WTC11 (cell line): ENCODE measurements around the gene CRACR2B. TPM values are rescaled to one million over a fixed set of nuclear protein-coding genes. Genes with fewer than 3 reads are reported as not detected.

Source experiments
- ATAC-seq: fragments of 200-7000 bp; cut with Tn5 transposase; 2 replicates; pipeline ENCODE4 v1.10.0; 2021; ENCODE audit warnings: mild to moderate bottlenecking, moderate library complexity
- CTCF ChIA-PET: fragments of 300-600 bp; sonication (Branson Sonifier 250); formaldehyde crosslinking; loops from one replicate; lab custom pipeline; 2021; ENCODE audit warnings: antibody characterized with exemption; lab: Charles Lee
- POLR2A ChIA-PET: fragments of 350-600 bp; sonication (Branson Sonifier 250); formaldehyde crosslinking; loops from one replicate; lab custom pipeline; 2021; ENCODE audit warnings: antibody characterized with exemption; lab: Charles Lee
- DNase-seq: peaks from one replicate; pipeline ENCODE4 v3.0.0; 2021; ENCODE audit warnings: low spot score
- H3K27ac Mint-ChIP-seq: 2 replicates; pipeline ENCODE4 v1.8.0; 2021; ENCODE audit warnings: mixed read lengths
- H3K27me3 Mint-ChIP-seq: 2 replicates; pipeline ENCODE4 v1.8.0; 2021; ENCODE audit warnings: low read depth, mild to moderate bottlenecking, moderate library complexity, mixed read lengths
- H3K36me3 Mint-ChIP-seq: 2 replicates; pipeline ENCODE4 v1.8.0; 2021; ENCODE audit warnings: mixed read lengths
- H3K4me1 Mint-ChIP-seq: 2 replicates; pipeline ENCODE4 v1.8.0; 2022; ENCODE audit warnings: mixed read lengths
- H3K4me3 Mint-ChIP-seq: 2 replicates; pipeline ENCODE4 v1.8.0; 2021; ENCODE audit warnings: mild to moderate bottlenecking, moderate library complexity, mixed read lengths
- H3K9me3 Mint-ChIP-seq: 2 replicates; pipeline ENCODE4 v1.8.0; 2021; ENCODE audit warnings: mixed read lengths
- ATF1 ChIP-seq: sonication (generic); formaldehyde crosslinking; IDR thresholded peaks from 2 replicates; pipeline ENCODE4 v1.8.1; 2023; ENCODE audit warnings: mild to moderate bottlenecking, moderate library complexity, missing genetic modification reagents
- CTCF ChIP-seq: fragments of 200-600 bp; IDR thresholded peaks from 2 replicates; pipeline ENCODE4 v1.8.0; 2022; ENCODE audit warnings: antibody characterized with exemption
- ELF4 ChIP-seq: sonication (generic); formaldehyde crosslinking; IDR thresholded peaks from 2 replicates; pipeline ENCODE4 v1.8.1; 2022; ENCODE audit warnings: low read depth, mild to moderate bottlenecking, moderate library complexity, missing genetic modification reagents
- EMX1 ChIP-seq: fragments of 250-450 bp; sonication (Bioruptor Pico); IDR thresholded peaks from 2 replicates; pipeline ENCODE4 v1.8.0; 2021; ENCODE audit warnings: mild to moderate bottlenecking
- FOXJ3 ChIP-seq: sonication (generic); formaldehyde crosslinking; IDR thresholded peaks from 2 replicates; pipeline ENCODE4 v1.9.0; 2021; ENCODE audit warnings: missing genetic modification reagents, mild to moderate bottlenecking, borderline replicate concordance
- FOXP4 ChIP-seq: sonication (generic); formaldehyde crosslinking; IDR thresholded peaks from 2 replicates; pipeline ENCODE4 v1.8.0; 2022; ENCODE audit warnings: mild to moderate bottlenecking, missing genetic modification reagents
- HMGA2 ChIP-seq: fragments of 250-450 bp; sonication (Bioruptor Pico); IDR thresholded peaks from 2 replicates; pipeline ENCODE4 v1.4.0; 2021; ENCODE audit warnings: mild to moderate bottlenecking, moderate library complexity
- MXD4 ChIP-seq: fragments of 250-450 bp; sonication (Bioruptor Pico); IDR thresholded peaks from 2 replicates; pipeline ENCODE4 v1.8.0; 2021; ENCODE audit warnings: mild to moderate bottlenecking, moderate library complexity, borderline replicate concordance
- NFYB ChIP-seq: sonication (generic); formaldehyde crosslinking; conservative IDR thresholded peaks from 2 replicates; pipeline ENCODE4 v1.8.0; 2022; ENCODE audit warnings: low read depth, missing genetic modification reagents
- SMAD4 ChIP-seq: sonication (generic); formaldehyde crosslinking; IDR thresholded peaks from 2 replicates; pipeline ENCODE4 v1.8.0; 2022; ENCODE audit warnings: mild to moderate bottlenecking, missing genetic modification reagents
- SP1 ChIP-seq: sonication (generic); formaldehyde crosslinking; conservative IDR thresholded peaks from 2 replicates; pipeline ENCODE4 v1.8.1; 2022; ENCODE audit warnings: missing genetic modification reagents
- ZNF317 ChIP-seq: sonication (generic); formaldehyde crosslinking; IDR thresholded peaks from 2 replicates; pipeline ENCODE4 v1.8.1; 2023; ENCODE audit warnings: low read depth, mild to moderate bottlenecking, moderate library complexity, missing genetic modification reagents, borderline replicate concordance
- ZNF425 ChIP-seq: fragments of 250-450 bp; sonication (Bioruptor Pico); conservative IDR thresholded peaks from 2 replicates; pipeline ENCODE4 v1.9.0; 2021; ENCODE audit warnings: mild to moderate bottlenecking
- total RNA-seq: library from RNA; stranded (reverse); gene quantifications from 3 replicates; pipeline ENCODE4 v1.2.3, GENCODE V29; 2021
- TF ChIP-seq, protein P1 (sequence below): sonication (generic); formaldehyde crosslinking; IDR thresholded peaks from 2 replicates; pipeline ENCODE4 v1.8.1; 2023; ENCODE audit warnings: mild to moderate bottlenecking, missing genetic modification reagents, moderate library complexity
- TF ChIP-seq, protein P2 (sequence below): sonication (generic); formaldehyde crosslinking; conservative IDR thresholded peaks from 2 replicates; pipeline ENCODE4 v1.8.1; 2022; ENCODE audit warnings: mild to moderate bottlenecking, missing genetic modification reagents

The CRACR2B gene
- total RNA-seq, 1 experiment from 2014 or later = 46.5 TPM

DNA sequence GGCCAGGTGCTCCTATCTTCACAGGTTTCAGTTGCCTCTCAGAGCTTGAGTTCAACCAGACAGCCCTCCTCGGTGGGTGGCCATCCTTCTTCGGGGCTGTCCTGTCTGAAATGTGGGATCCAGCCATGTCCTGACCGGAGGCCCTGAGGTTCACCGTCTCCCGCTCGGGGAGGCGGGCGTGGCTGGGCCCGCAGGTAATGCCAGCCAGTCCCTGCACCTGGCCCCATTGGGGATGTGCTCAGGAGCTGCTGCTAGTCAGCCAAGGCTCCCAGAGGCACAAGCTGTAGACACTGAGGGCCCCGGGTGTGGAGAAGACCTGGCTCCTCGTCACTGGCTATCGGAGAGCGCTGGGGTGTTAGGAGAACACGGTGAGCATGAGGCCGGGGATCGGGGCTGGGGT, 47.5 kb downstream of the CRACR2B start:
- no peak overlapping the region for H3K27ac Mint-ChIP-seq
- ChIA-PET CTCF (interaction anchor here (1.3 to 1.7 kb wide), 2 partner anchors 23 to 27 kb away, joined by 4 read pairs; no protein-coding TSS in a partner anchor), POLR2A (no interaction called here)
- DNase-seq = no peak
- ATAC-seq = no peak
- no peaks in the 10 kb centered on the region for H3K9me3 Mint-ChIP-seq
- TF ChIP-seq EMX1 (CRISPR knock-in tag) = no peak
- TF ChIP-seq, protein P1, sequence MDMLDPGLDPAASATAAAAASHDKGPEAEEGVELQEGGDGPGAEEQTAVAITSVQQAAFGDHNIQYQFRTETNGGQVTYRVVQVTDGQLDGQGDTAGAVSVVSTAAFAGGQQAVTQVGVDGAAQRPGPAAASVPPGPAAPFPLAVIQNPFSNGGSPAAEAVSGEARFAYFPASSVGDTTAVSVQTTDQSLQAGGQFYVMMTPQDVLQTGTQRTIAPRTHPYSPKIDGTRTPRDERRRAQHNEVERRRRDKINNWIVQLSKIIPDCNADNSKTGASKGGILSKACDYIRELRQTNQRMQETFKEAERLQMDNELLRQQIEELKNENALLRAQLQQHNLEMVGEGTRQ (CRISPR knock-in tag) = no peak
- TF ChIP-seq ATF1 = no peak
- no peak for TF ChIP-seq MXD4 (CRISPR knock-in tag)
- peaks cover 3% of the 10 kb centered on the region for H3K27me3 Mint-ChIP-seq
- H3K4me3 Mint-ChIP-seq = no peak overlapping the region
- no peaks in the 10 kb centered on the region for H3K4me1 Mint-ChIP-seq
- peaks cover 26% of the 10 kb centered on the region for H3K36me3 Mint-ChIP-seq

GRCh38 chr11:875769-876301, 48.1 kb downstream of the CRACR2B start:
- CTCF ChIA-PET = interaction anchor here (0.6 to 1.7 kb wide), 3 partner anchors 22 to 235 kb away, joined by 3 to 4 read pairs (median 4); no protein-coding TSS in a partner anchor
- H3K4me1 Mint-ChIP-seq = no peaks in the 10 kb centered on the region
- H3K27ac Mint-ChIP-seq = 0 out of 2 replicates have a peak overlapping the region, but pooled peaks have one; percentile 46
- no peak overlapping the region for H3K4me3 Mint-ChIP-seq
- peaks cover 3% of the 10 kb centered on the region for H3K27me3 Mint-ChIP-seq
- H3K36me3 Mint-ChIP-seq = peaks cover 32% of the 10 kb centered on the region
- ATAC-seq (no peak), DNase-seq (no peak)
- no peaks in the 10 kb centered on the region for H3K9me3 Mint-ChIP-seq
- TF ChIP-seq MXD4 (CRISPR knock-in tag) (no peak), SMAD4 (no peak), FOXP4 (CRISPR knock-in tag) (no peak), FOXJ3 (CRISPR knock-in tag) (no peak)
- TF ChIP-seq, all 79 proteins: peak for 0
- POLR2A ChIA-PET = no interaction called here

- no peak for TF ChIP-seq ZNF317 (CRISPR knock-in tag)
- no peak for TF ChIP-seq ZNF425 (CRISPR knock-in tag)
- TF ChIP-seq HMGA2 (CRISPR knock-in tag) = no peak
- no peak for TF ChIP-seq SP1 (CRISPR knock-in tag)
- no peak for TF ChIP-seq ELF4
- no peak for TF ChIP-seq EMX1 (CRISPR knock-in tag)
- TF ChIP-seq NFYB (CRISPR knock-in tag) = no peak
- TF ChIP-seq, protein P2, sequence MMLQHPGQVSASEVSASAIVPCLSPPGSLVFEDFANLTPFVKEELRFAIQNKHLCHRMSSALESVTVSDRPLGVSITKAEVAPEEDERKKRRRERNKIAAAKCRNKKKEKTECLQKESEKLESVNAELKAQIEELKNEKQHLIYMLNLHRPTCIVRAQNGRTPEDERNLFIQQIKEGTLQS (CRISPR knock-in tag) = no peak
- TF ChIP-seq CTCF = no peak
- TF ChIP-seq, all 79 proteins: peak for 0
- ATAC-seq = no peak
- Mint-ChIP-seq H3K4me3 (no peak overlapping the region), H3K36me3 (peaks cover 35% of the 10 kb centered on the region), H3K4me1 (no peaks in the 10 kb centered on the region), H3K9me3 (no peaks in the 10 kb centered on the region), H3K27ac (no peak overlapping the region), H3K27me3 (peaks cover 3% of the 10 kb centered on the region)
- CTCF ChIA-PET = interaction anchor here (1.5 to 1.7 kb wide), 2 partner anchors 28 to 174 kb away, joined by 4 to 5 read pairs; no protein-coding TSS in a partner anchor
- no peak for DNase-seq
- POLR2A ChIA-PET = interaction anchor here (0.6 kb wide), 1 partner anchor 420 kb away, joined by 3 read pairs; no protein-coding TSS in a partner anchor
Measured at GRCh38 chr11:876545-876944, 48.8 kb downstream of the CRACR2B start.
